HG03571 (cell line): ENCODE measurements around the gene LRTM1.

ENCODE experiments used
- ATAC-seq: cut with Tn5 transposase; IDR thresholded peaks from one replicate; pipeline ENCODE4 v1.9.1; 2021; ENCODE audit not compliant: unreplicated experiment

Gene LRTM1

GRCh38 chr3:54940971-54941370 is 13.1 kb upstream of the LRTM1 start:
- ATAC-seq = no peak

DNA sequence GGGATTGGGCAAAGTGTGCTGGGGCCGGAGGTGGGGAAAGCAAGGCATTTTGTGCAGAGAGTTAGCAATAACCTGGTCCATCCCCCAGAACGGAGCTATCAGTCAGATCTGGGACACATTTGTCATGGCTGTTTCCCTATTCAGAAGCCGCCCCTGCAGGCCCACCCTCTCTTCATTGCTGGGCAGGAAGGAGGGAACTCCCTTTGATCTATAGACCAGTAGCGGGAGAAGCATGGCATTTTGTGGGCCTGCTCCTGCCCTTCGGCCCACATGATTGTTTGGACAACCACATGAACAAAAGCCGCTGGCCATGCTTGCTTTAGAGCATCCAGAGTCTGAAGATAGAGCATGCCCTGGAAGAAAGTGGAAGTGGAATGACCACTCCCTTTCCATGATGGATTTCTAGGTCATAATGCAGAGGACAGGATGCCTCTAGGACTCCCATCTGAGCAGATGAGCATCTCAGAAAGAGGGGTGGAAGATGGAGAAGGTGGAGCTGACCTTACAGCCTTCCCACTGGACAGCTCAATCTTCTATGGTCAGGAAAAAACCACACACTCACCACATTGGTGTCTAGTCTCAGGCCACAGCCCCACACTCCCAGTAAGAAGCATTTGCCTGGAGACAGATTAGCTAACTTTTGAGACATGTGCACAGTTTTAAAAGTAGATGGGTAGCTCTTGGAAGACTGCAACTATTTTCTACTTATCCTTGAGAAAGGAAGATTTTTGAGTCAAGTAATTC is 11.9 kb upstream of the LRTM1 start:
- no peak for ATAC-seq

GRCh38 chr3:54936561-54936960 is 8.7 kb upstream of the LRTM1 start:
- no peak for ATAC-seq

- ATAC-seq = no peak
These were observed 8.0 kb upstream of the LRTM1 start for GRCh38 chr3:54935869-54936268.

GRCh38 chr3:54932606-54933005 is 4.7 kb upstream of the LRTM1 start:
- ATAC-seq = no peak

- no peak for ATAC-seq
These were observed 3.3 kb upstream of the LRTM1 start for GRCh38 chr3:54931182-54931581.

DNA sequence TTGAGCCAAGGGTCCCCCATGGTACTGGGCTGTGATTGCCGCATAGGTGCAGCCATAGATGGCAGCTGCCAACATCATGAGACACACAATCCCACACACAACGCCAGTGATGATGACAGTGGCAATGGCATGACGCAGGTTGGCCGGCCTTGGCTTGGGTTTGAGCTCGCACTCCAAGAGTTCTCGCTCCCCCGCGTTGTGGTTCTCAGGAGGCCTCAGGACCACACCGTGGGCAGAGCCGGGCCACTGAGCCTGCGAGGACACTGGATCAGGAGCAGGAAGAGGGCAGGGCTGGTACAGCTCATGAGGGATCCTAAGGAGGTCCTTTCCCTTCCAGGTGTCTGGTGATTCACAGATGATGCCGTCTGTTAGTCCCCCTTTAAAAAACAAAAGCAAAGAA is 9.3 kb downstream of the LRTM1 start:
- no peak for ATAC-seq

- no peak for ATAC-seq
These were observed 10.0 kb downstream of the LRTM1 start for GRCh38 chr3:54917862-54918261.

DNA sequence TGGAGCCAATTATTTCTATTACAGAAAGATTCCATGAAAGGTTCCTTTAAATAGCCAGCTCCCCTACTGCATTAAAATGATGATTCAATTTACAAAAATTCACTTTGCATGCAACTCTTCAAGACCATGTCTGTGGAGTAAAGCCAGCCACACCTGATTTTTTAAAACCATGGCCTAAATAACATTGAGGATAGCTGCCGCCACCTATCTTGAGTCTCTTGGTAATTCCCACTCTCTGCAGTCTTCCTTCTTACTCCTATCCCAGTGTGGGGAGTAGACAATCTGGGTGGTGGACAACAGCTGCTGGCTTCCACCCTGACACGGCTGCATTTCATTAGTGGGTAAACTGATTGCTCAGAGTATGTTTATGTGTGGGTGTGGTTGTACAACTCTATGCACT is 10.7 kb downstream of the LRTM1 start:
- no peak for ATAC-seq

DNA sequence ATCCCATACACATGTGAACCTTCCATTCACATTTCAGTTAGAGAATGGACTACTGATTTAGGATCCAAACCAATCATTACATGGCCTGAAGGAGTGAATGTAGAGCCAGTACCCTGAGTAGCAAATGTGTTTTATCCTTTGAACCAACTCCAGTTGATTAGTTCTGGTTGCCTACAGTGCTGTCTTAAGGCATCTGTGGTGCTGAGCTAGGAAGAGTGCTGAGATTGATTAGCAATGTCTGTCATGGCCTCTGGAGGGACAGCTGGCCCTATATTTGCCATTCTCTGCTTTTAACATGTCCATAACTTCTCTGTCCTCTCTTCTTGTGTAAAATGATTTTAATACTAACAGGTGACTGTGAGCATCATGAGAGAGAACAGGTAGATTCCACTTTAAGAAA is 11.1 kb downstream of the LRTM1 start:
- ATAC-seq = no peak

GRCh38 chr3:54915976-54916375 is 11.9 kb downstream of the LRTM1 start:
- ATAC-seq = no peak

- ATAC-seq = no peak
These were observed 12.7 kb downstream of the LRTM1 start for GRCh38 chr3:54915181-54915580.

DNA sequence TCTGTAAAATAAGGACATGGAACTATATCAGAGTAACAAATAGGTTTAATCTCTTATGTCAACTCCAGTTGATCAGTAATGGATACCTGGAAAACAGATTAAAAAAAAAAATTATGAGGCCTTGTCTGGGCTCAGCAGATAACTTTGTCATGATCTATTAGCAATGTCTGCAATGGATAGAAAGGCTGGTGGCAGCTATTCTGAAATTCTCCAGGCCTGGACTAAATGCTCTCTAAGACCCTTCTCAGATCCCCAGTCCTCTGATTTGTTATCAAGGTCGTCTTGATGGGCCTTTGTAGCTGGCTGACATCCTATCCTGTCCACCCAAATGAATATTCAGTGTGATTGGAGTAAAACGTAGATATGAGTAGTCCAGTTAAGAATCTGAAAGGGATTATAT is 13.7 kb downstream of the LRTM1 start:
- ATAC-seq = no peak

- no peak for ATAC-seq
These were observed 18.7 kb downstream of the LRTM1 start for GRCh38 chr3:54909191-54909590.

GRCh38 chr3:54906763-54907162 is 21.1 kb downstream of the LRTM1 start:
- no peak for ATAC-seq

- no peak for ATAC-seq
These were observed 21.9 kb downstream of the LRTM1 start for GRCh38 chr3:54905920-54906319.

DNA sequence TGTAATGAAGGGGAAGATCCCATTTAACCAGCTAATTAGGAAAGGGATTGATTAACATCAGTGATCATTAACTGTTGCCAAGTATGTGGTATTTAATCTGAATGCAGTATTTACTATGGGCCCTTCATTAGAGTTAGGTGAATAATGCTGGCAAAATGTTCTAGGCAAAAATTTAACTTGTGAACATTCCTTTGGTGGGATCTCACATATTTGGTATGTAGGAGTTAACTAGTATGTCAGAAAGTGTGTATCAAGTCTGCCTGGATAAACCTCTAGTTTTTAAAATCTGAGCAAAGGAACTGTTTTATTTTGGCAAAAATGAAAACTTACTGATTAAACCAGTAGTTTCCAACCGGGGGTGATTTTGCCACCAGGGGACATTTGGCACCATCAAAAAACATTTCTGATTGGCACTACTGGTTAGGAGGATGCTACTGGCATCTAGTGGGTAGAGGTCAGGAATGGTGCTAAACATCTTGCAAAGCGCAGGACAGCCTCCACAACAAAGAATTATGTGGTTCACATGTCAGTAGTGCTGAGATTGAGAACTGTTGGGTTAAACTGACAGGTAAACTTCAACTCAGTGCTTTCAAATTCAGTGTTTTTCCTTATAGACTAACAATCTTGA is 22.5 kb downstream of the LRTM1 start:
- no peak for ATAC-seq

DNA sequence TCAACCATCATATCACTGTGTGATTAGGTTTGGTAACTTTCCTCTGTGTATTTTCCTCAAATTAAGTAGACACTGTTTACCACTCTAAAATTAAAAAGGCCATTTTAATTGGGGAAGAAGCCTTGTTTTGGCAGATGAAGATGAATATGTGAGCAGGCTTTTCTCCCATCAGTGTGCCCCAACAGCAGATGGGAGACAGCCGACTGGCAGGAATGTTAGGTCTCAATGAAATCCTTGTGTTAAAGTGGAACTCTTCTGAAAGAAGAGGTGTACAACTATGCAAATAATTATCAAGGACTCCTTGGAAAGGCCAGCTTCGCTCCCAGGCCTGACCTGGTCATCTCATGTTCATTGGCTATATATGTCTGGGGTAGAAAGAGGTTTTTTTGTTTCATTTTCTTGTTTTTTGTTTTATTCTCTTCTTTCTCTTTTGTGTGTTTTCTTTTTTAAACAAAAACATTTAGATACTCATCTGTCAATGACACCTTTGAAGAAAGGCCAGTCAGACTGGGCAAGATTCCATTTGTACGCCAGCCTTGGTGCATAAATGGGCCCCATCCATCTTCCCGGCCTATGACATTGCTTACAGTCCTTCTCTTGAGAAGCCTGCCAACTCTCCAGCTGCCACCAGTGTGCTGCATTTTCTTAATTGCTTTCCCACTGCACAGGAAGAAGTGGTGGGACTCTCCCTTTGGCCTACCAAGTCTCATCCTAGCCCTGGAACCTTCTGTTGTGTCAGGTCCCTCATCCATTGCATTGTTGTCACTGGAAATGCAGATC is 25.8 kb downstream of the LRTM1 start:
- ATAC-seq = no peak

DNA sequence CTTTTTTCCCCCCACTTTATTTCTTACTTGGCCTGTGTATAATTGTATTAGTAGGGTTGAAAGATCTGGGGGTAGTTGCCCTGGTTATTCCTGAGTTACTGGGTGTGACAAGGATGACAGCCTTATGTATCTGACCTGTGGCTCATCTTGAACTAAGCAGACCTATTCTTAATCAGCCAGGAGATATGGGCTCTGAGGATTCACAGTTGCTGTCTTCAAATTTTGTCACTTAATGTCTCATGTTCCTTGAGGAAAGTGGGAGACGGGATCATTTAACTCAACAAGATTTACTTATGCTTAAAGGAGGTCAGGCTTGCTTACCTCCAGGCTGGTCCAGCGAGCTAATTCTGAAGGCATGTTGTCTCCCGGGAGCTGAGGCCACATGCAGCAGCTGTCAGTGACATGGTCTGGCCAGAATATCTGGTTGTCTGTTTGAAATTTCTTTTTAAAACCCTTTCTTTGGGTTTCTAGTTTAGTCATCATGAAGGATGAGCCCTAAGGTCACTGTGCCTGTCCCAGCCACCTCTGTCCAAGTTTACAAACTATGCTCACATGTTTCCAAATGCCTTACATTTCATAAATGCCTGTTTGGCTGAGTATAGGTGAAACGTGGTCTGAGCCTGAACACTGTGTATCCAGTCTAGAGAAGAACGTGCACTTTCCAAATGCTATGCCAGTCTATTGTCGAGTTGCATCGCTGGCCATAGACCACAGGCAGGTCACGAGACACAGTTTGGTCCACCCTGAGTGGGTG is 26.8 kb downstream of the LRTM1 start:
- no peak for ATAC-seq

- ATAC-seq = no peak
These were observed 28.6 kb downstream of the LRTM1 start for GRCh38 chr3:54899273-54899672.

GRCh38 chr3:54897028-54897711 is 30.7 kb downstream of the LRTM1 start:
- no peak for ATAC-seq
